GM21786 (cell line): ENCODE measurements around the gene ANO7.
"Not testable (repeated sequence)": the region's sequence is repeated elsewhere in the genome, so short reads cannot be mapped to it uniquely, and the experiment has no call there.

Source experiments
- ATAC-seq: cut with Tn5 transposase; IDR thresholded peaks from one replicate; pipeline ENCODE4 v1.9.1; 2021; ENCODE audit not compliant: unreplicated experiment

Gene ANO7

DNA sequence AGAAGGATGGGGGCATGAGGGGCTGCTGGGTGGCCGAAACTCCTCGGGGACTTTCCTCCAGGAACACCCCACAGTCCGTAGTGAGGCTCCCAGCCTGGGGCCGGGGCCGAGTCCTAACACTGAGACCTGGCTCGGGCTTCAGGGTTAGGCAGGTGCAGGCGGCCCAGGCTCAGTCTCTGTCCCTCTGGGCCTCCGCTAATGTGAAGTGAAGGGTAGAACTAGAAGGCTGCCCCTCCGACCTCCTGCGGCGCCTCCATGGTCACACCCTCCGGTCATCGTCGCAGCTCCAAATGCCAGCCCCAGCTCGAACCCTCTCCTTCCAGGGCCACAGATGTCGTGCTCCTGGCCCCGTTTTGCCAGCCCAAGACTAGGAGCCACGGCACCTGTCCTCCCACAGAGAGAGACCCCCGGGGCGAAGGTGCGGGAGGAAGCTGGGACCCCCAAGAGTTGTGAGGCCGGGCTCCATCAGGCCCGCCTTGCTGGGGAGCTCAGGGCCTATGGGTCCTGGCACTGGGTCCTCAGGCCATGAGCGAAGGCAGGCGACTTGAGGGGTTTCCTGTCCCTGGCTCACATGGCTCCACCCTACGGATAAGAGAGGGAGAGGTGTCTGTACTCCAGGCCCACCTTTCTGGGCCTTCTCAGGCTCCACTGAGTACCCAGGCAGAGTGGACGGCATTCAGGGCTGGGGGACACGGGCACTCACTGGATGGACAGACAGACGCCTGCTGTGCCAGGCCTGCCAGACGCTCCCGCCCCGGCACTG lies 797 bp downstream of the ANO7 start:
- ATAC-seq, result no peak

- ATAC-seq, result no peak
Observed at GRCh38 chr2:241189856-241190201, 1.4 kb downstream of the ANO7 start.

DNA sequence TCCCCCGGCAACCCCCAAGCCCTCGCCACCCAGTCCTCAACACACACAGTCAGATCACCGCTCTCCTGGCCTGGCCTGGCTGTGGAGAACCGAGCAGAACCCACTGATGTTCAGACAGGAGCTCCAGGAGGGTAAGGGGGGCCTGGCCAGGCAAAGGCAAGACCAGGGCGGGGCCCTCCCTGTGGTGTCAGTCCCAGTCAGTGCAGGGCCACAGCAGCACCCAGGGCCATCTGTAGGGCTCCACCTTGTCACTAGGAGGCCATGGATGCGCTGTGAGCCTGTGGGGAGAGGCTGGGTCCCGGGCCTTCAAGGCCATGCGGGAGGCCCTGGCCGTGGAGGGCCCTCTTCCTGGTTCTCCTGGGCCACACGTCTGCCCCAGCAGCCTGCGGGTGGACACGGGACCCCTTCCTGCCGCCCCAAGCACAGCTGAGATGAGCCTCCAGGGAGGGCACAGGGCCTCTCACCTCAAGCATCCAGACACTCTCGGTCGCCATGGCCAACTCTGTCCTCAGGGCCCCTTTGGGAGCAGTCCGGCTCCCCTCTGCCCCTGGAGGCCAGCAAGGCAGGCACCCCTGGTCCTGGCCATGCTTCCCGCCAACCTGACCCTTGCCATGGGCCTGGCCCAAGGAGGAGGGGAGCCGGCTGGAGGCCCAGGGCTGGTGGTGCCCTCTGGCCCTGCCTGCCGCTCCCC lies 2.0 kb downstream of the ANO7 start:
- no peak for ATAC-seq

- no peak for ATAC-seq
Observed at GRCh38 chr2:241191081-241191480, 2.6 kb downstream of the ANO7 start.

DNA sequence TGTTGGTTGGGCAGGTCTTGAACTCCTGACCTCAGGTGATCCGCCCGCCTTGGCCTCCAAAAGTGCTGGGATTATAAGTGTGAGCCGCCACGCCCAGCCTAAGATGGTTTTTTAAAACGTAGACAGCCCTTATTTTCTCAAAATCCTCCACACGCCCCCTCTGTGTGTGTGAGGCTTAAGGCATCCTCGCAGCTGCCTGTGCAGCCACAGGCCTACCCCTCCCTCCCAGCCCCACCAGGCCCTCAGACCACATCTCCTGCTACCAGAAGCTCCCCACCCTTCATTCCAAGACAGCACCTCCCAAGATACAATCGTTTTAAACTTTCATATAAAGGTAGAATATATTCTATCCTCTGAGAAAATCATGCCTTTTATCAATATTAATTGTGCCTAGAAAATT lies 4.8 kb downstream of the ANO7 start:
- no peak for ATAC-seq

GRCh38 chr2:241194811-241195210 lies 6.3 kb downstream of the ANO7 start:
- no peak for ATAC-seq

DNA sequence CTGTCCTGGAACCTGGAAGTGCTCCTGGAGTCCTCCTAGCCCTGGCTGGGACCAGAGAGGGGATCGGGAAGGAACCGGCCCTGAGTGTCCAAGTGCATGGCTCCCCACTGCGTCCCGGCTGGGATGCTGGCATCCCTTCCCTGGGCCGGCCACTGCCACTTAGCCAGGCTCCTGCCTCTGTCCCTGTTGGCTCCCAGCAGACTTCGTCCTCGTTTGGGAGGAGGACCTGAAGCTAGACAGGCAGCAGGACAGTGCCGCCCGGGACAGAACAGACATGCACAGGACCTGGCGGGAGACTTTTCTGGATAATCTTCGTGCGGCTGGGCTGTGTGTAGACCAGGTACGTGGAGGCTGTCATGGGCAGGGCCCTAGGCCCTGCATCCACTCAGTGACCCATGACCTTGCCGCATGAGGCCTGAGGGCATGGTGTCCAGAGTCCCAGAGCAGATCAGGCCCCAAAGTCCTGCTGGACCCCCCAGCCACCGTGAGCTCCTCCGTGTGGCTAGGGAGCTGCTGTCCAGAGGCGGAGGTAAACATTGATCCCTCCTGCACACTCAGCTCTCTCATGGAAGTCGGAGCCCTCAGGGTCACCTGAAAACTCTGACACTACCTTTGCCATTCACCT lies 7.1 kb downstream of the ANO7 start:
- no peak for ATAC-seq

GRCh38 chr2:241197246-241197645 lies 8.8 kb downstream of the ANO7 start:
- ATAC-seq, result not testable (repeated sequence)

DNA sequence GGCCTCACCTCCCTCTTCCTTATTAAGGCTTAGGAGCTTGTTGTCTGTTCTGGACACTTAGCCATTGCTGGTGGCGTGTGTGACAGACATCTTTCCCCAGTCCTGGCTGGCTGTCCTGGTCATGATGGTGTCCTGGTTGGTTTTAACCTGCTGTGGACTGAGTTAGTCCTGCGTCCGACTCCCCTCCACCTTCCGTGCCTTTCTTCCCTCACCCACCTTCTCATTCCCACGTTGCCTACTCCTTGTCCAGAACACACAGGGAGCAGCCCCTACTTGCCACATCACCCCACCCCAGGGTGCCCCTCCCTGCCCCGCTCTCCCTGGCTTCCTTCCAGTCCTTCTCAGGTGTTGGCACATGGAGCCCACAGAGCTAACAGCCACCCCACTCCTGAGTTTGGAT lies 9.5 kb downstream of the ANO7 start:
- no peak for ATAC-seq

- ATAC-seq, result no peak
Observed at GRCh38 chr2:241198381-241199279, 10.2 kb downstream of the ANO7 start.

- no peak for ATAC-seq
Observed at GRCh38 chr2:241199286-241199685, 10.8 kb downstream of the ANO7 start.

DNA sequence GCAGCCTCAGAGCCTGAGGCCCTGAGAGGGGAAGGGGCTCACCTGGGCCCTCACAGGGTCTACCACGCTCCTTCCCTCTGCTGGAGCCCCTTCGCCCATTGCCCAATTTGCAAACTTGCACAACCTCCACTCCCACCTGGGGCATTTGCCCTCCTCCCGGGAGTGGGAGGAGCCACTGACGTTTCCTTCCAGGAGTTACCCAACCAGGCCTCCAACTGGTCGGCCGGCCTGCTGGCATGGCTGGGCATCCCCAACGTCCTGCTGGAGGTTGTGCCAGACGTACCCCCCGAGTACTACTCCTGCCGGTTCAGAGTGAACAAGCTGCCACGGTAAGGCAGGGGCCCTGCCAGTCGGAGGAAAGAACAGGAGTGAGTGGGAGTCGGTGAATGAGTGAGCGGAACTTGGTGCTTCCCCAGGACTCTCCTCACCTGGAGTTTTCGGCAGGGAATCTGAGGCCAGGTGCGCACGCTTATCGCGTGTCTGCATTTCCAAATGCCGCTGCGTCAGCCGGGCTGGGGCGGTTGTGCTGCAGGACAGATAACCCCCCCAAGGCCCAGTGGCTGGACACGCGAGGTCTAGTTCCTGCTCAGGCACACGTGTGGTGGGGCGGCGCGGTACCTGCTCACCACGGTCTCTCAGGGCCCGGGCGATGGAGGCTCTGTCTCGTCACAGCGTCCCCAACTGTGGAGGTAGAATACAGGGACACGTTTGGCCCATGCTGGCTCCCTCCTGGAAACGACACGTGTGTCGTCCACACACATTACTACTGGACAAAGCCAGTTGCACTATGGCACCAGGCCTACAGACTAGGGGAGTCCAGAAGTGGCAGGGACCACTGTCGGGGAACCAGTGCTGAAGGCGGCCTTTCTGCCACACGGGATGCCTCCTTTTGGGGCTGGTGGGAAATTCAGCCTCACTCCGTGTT lies 11.7 kb downstream of the ANO7 start:
- ATAC-seq, result no peak

DNA sequence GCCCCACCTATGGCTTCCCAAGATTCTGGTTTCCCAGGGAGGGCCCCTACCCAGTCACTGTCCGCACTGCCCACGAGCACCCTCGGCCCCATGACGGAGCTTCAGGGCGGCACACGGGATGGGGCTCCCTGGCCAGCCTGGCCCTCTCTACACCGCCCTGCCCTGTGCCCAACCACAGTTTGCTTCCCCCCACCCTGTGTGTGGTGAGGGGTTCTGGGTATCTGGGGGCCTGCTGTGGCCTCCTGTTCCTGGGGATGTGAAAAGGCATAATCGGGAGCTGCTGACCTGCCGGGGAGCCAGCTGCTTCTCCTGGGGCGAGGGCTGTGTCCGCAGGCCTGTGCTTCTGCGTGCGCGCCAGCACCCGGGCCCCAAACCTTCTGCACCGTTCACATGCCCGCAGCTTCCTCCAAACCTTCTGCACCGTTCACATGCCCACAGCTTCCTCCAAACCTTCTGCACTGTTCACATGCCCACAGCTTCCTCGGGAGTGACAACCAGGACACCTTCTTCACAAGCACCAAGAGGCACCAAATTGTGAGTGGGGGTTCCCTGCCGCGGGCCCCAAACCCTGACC lies 12.4 kb downstream of the ANO7 start:
- ATAC-seq, result no peak

DNA sequence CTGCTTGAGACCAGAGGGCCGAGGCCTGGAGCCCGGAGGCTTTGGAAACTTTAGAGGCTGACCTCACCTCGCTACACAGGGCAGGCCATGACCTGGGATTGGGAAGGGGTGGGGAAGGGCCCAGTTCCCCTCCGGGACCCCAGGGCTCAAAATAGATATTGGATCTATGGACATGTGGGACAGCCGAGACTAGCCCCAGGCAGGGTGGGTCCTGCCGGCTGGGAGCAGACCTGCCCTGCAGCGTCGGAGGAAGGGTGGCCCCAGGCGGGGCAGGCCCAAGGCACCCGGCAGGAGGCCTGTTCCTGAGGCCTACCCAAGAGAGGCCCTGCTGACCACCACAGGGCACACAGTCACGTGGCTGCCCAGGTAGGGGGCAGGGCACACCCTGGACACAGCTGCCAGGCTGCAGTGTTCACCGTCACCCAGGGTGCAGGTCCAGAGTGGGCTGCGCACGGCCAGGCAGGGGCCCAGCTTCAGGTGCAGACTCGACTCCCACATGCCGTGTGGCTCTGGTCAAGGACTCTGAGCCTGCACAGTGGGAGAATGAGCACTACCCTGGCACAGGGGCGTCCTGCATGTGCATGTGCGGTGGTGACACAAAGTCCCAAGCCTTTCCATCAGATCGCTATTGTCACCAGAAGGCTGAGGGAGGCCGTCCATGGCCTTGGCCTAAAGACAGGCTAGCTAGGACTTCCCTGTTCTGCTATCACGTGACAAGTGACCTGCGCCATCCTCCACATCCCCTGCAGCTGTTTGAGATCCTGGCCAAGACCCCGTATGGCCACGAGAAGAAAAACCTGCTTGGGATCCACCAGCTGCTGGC lies 13.2 kb downstream of the ANO7 start:
- no peak for ATAC-seq

GRCh38 chr2:241202268-241202585 lies 13.8 kb downstream of the ANO7 start:
- ATAC-seq, result no peak

- no peak for ATAC-seq
Observed at GRCh38 chr2:241202681-241203080, 14.2 kb downstream of the ANO7 start.

- no peak for ATAC-seq
Observed at GRCh38 chr2:241203218-241204009, 14.9 kb downstream of the ANO7 start.

GRCh38 chr2:241204010-241204384 lies 15.5 kb downstream of the ANO7 start:
- no peak for ATAC-seq
